ENCODE results near the gene TREH. TPM values are rescaled to one million over a fixed set of nuclear protein-coding genes. Genes with fewer than 3 reads are reported as not detected.
"Not testable (repeated sequence)": the region's sequence is repeated elsewhere in the genome, so short reads cannot be mapped to it uniquely, and the experiment has no call there.

Gene TREH
- not detected for total RNA-seq

GRCh38 chr11:118679483-118679882 is at the start of gene TREH:
Gene TREH, minus strand, starts transcription at chr11:118679650. Its CDS starts 23 bp downstream, at chr11:118679627.
- Histone ChIP-seq H3K27ac (replicated peaks in 1 of 4) (no peak within 1 kb of the TSS), H3K4me1 (peaks cover 0 to 5% (median 2%) of the 10 kb centered on the region in 4 donors), H3K36me3 (no peaks in the 10 kb centered on the region), H3K4me3 (no peak within 1 kb of the TSS), H3K9me3 (no peaks in the 10 kb centered on the region), H3K27me3 (no peaks in the 10 kb centered on the region)
- 100% methylated on average over 1 of the region's 5 CpGs for WGBS
- intact Hi-C loops (cut with DNase I), result no loop called here
- no peak for DNase-seq (ENCODE audit: extremely low spot score)
- TF ChIP-seq CTCF (IDR thresholded peaks at IDR 0.05) (no peak), POLR2AphosphoS5 (IDR thresholded peaks at IDR 0.05) (no peak), POLR2A (IDR thresholded peaks at IDR 0.05; ENCODE audit: low read depth) (no peak), EP300 (IDR thresholded peaks at IDR 0.05) (no peak)

GRCh38 chr11:118728112-118728511 is 48.7 kb upstream of the TREH start:
- H3K27ac ChIP-seq (replicated peaks in 1 of 4); DNase-seq (ENCODE audit: extremely low spot score); H3K36me3 ChIP-seq; intact Hi-C loops (cut with DNase I); H3K9me3 ChIP-seq; H3K4me3 ChIP-seq; H3K4me1 ChIP-seq; H3K27me3 ChIP-seq: not testable (repeated sequence)
- 93% methylated on average over 10 of the region's 10 CpGs for WGBS

- H3K9me3 ChIP-seq; H3K36me3 ChIP-seq; H3K4me3 ChIP-seq; DNase-seq (ENCODE audit: extremely low spot score); H3K27me3 ChIP-seq; H3K27ac ChIP-seq (replicated peaks in 1 of 4); intact Hi-C loops (cut with DNase I); H3K4me1 ChIP-seq: not testable (repeated sequence)
- 81% methylated on average over 1 of the region's 2 CpGs for WGBS
These were observed 48.2 kb upstream of the TREH start for GRCh38 chr11:118727721-118728066.

- H3K4me3 ChIP-seq; DNase-seq (ENCODE audit: extremely low spot score); H3K9me3 ChIP-seq; H3K4me1 ChIP-seq; intact Hi-C loops (cut with DNase I); H3K27me3 ChIP-seq; H3K36me3 ChIP-seq; H3K27ac ChIP-seq (replicated peaks in 1 of 4): not testable (repeated sequence)
- 78% methylated on average over 7 of the region's 8 CpGs for WGBS
These were observed 47.7 kb upstream of the TREH start for GRCh38 chr11:118727001-118727720.

- H3K9me3 ChIP-seq; H3K4me1 ChIP-seq; H3K36me3 ChIP-seq; H3K27me3 ChIP-seq; H3K4me3 ChIP-seq; H3K27ac ChIP-seq (replicated peaks in 1 of 4); DNase-seq (ENCODE audit: extremely low spot score); intact Hi-C loops (cut with DNase I): not testable (repeated sequence)
- WGBS, result 82% methylated on average over 4 of the region's 10 CpGs
These were observed 42.1 kb upstream of the TREH start for GRCh38 chr11:118721478-118722015.

GRCh38 chr11:118720740-118721139 is 41.3 kb upstream of the TREH start:
- H3K36me3 ChIP-seq; H3K4me3 ChIP-seq; DNase-seq (ENCODE audit: extremely low spot score); H3K4me1 ChIP-seq; H3K9me3 ChIP-seq; H3K27me3 ChIP-seq; intact Hi-C loops (cut with DNase I); H3K27ac ChIP-seq (replicated peaks in 1 of 4): not testable (repeated sequence)
- WGBS, result 55% methylated on average over 8 of the region's 9 CpGs

GRCh38 chr11:118720078-118720477 is 40.6 kb upstream of the TREH start:
- DNase-seq (ENCODE audit: extremely low spot score); H3K4me3 ChIP-seq; H3K4me1 ChIP-seq; intact Hi-C loops (cut with DNase I); H3K27me3 ChIP-seq; H3K27ac ChIP-seq (replicated peaks in 1 of 4); H3K9me3 ChIP-seq; H3K36me3 ChIP-seq: not testable (repeated sequence)
- WGBS, result 79% methylated on average over 12 of the region's 13 CpGs

- H3K27ac ChIP-seq (replicated peaks in 1 of 4); H3K36me3 ChIP-seq; DNase-seq (ENCODE audit: extremely low spot score); H3K9me3 ChIP-seq; intact Hi-C loops (cut with DNase I); H3K4me3 ChIP-seq; H3K27me3 ChIP-seq: not testable (repeated sequence)
- WGBS, result 83% methylated on average over 7 of the region's 7 CpGs
- peaks cover 0 to 11% (median 6%) of the 10 kb centered on the region in 4 donors for H3K4me1 ChIP-seq
These were observed 39.1 kb upstream of the TREH start for GRCh38 chr11:118718562-118718961.

- H3K27ac ChIP-seq (replicated peaks in 1 of 4); H3K9me3 ChIP-seq; H3K4me3 ChIP-seq; H3K27me3 ChIP-seq; DNase-seq (ENCODE audit: extremely low spot score); H3K36me3 ChIP-seq; intact Hi-C loops (cut with DNase I): not testable (repeated sequence)
- 94% methylated on average over 4 of the region's 4 CpGs for WGBS
- peaks cover 0 to 11% (median 6%) of the 10 kb centered on the region in 4 donors for H3K4me1 ChIP-seq
These were observed 38.3 kb upstream of the TREH start for GRCh38 chr11:118717733-118718132.

- H3K4me3 ChIP-seq; intact Hi-C loops (cut with DNase I); H3K27ac ChIP-seq (replicated peaks in 1 of 4); H3K9me3 ChIP-seq; H3K27me3 ChIP-seq; DNase-seq (ENCODE audit: extremely low spot score); H3K36me3 ChIP-seq: not testable (repeated sequence)
- 98% methylated on average over 6 of the region's 6 CpGs for WGBS
- H3K4me1 ChIP-seq, result peaks cover 0 to 11% (median 6%) of the 10 kb centered on the region in 4 donors
These were observed 37.8 kb upstream of the TREH start for GRCh38 chr11:118717221-118717620.

All from esophagus muscularis mucosa (tissue), 4 donors.